Glutamatergic neuron (in vitro differentiated cells): ENCODE results near the gene CDH4. TPM values are rescaled to one million over a fixed set of nuclear protein-coding genes. Genes with fewer than 3 reads are reported as not detected.

Experiments used
- DNase-seq: peaks from one replicate; pipeline ENCODE4 v3.0.0; 2022
- H3K27ac Mint-ChIP-seq: one replicate; pipeline ENCODE4 v1.8.0; 2020; ENCODE audit warnings: mild to moderate bottlenecking, mixed read lengths, inconsistent platforms; ENCODE audit not compliant: unreplicated experiment
- H3K27me3 Mint-ChIP-seq: one replicate; pipeline ENCODE4 v1.8.0; 2020; ENCODE audit warnings: mild to moderate bottlenecking, moderate library complexity, mixed read lengths, inconsistent platforms; ENCODE audit not compliant: unreplicated experiment
- H3K36me3 Mint-ChIP-seq: one replicate; pipeline ENCODE4 v1.8.0; 2020; ENCODE audit warnings: mild to moderate bottlenecking, mixed read lengths, inconsistent platforms; ENCODE audit not compliant: unreplicated experiment
- H3K4me1 Mint-ChIP-seq: one replicate; pipeline ENCODE4 v1.8.0; 2020; ENCODE audit warnings: mild to moderate bottlenecking, low read depth, mixed read lengths, inconsistent platforms; ENCODE audit not compliant: unreplicated experiment
- H3K4me3 Mint-ChIP-seq: one replicate; pipeline ENCODE4 v1.8.0; 2020; ENCODE audit warnings: mild to moderate bottlenecking, mixed read lengths, inconsistent platforms; ENCODE audit not compliant: unreplicated experiment
- H3K9me3 Mint-ChIP-seq: one replicate; pipeline ENCODE4 v1.8.0; 2020; ENCODE audit warnings: mild to moderate bottlenecking, moderate library complexity, mixed read lengths, inconsistent platforms; ENCODE audit not compliant: unreplicated experiment
- CTCF ChIP-seq: fragments of 200-600 bp; sonication (generic); IDR thresholded peaks from one replicate; pipeline ENCODE4 v1.5.0; 2021; ENCODE audit not compliant: partially characterized antibody, unreplicated experiment
- total RNA-seq: library from RNA; stranded (reverse); fragmentation: NEBNext Ultra II Directional; extraction: Animal tissue kit (Norgen Biotek cat#: 25700); gene quantifications from one replicate; pipeline ENCODE4 v1.2.1, GENCODE V29; 2021; ENCODE audit not compliant: unreplicated experiment

Gene CDH4
- total RNA-seq, 1 donor from 2014 or later = 1.2 TPM

DNA sequence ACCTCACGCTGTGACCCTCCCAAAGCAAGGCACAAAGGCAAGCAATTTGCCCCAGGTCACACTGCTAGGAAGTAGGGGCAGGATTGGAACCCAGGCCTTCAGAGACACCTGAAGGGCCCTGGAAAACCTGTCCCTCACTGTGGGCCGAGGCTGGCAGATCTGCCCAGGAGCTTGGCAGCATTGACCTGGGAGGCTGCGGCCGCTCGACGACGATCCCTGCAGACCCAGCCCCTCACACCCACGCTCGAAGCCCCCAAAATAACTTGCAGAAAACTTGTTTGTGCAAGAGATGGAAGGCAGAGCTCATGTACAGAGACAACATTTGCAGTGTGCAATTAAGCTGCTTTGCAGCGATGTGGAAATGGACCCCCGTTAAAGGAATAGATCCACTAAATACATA is 562.2 kb downstream of the CDH4 start:
- Mint-ChIP-seq H3K4me3 (no peak overlapping the region), H3K36me3 (no peaks in the 10 kb centered on the region), H3K4me1 (peaks cover 3% of the 10 kb centered on the region), H3K27me3 (peaks cover 7% of the 10 kb centered on the region), H3K27ac (no peak overlapping the region), H3K9me3 (peaks cover 2% of the 10 kb centered on the region)
- DNase-seq = no peak
- TF ChIP-seq CTCF = no peak

DNA sequence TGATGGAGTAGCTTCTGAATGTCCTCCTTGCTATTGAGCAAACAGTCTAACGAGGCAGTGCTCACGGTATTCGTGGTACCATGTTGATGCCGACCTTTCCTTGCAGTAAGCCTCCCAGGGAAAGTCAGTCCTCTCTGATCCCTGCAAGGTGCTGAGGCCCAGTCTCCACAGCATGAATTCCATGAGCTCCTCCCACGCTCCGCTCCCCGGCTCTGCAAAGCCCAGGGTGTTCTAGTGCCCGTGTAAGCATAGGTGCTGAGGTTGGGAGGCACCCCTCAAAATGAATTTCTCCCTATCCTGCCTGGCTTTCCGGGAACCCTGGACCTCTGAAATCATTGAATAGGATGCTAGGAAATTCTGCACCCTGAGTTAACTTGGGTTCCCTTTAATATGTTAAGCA is 562.7 kb downstream of the CDH4 start:
- H3K27ac Mint-ChIP-seq = no peak overlapping the region
- H3K4me1 Mint-ChIP-seq = peaks cover 3% of the 10 kb centered on the region
- peaks cover 4% of the 10 kb centered on the region for H3K27me3 Mint-ChIP-seq
- peak; percentile 14 for DNase-seq
- peaks cover 2% of the 10 kb centered on the region for H3K9me3 Mint-ChIP-seq
- no peak overlapping the region for H3K4me3 Mint-ChIP-seq
- TF ChIP-seq CTCF = no peak
- H3K36me3 Mint-ChIP-seq = no peaks in the 10 kb centered on the region

GRCh38 chr20:61815176-61815575 is 563.1 kb downstream of the CDH4 start:
- TF ChIP-seq CTCF = no peak
- Mint-ChIP-seq H3K4me3 (no peak overlapping the region), H3K36me3 (no peaks in the 10 kb centered on the region), H3K4me1 (peaks cover 3% of the 10 kb centered on the region), H3K27ac (no peak overlapping the region), H3K9me3 (peaks cover 2% of the 10 kb centered on the region), H3K27me3 (peaks cover 4% of the 10 kb centered on the region)
- DNase-seq = peak; percentile 11

- no peak overlapping the region for H3K27ac Mint-ChIP-seq
- H3K4me1 Mint-ChIP-seq = peaks cover 3% of the 10 kb centered on the region
These were observed 563.6 kb downstream of the CDH4 start for GRCh38 chr20:61815678-61816077.

More at GRCh38 chr20:61815678-61816077, 563.6 kb downstream of the CDH4 start:
- no peak overlapping the region for H3K4me3 Mint-ChIP-seq
- peaks cover 4% of the 10 kb centered on the region for H3K27me3 Mint-ChIP-seq
- H3K36me3 Mint-ChIP-seq = no peaks in the 10 kb centered on the region
- DNase-seq = peak; percentile 5
- no peak for TF ChIP-seq CTCF
- peaks cover 2% of the 10 kb centered on the region for H3K9me3 Mint-ChIP-seq
